Astrocyte (in vitro differentiated cells and primary cell): Measurements from ENCODE around the gene SHC1.

Source experiments
- EZH2 ChIP-seq: IDR thresholded peaks from 2 replicates; pipeline ENCODE4 v1.6.1; 2012; ENCODE audit warnings: mild to moderate bottlenecking, low read length, inconsistent platforms; ENCODE audit not compliant: insufficient read depth
- TF ChIP-seq, protein P1 (sequence below): IDR thresholded peaks from 2 replicates; pipeline ENCODE4 v1.5.1; 2011; ENCODE audit warnings: low read depth, mild to moderate bottlenecking, inconsistent platforms, low read length, moderate library complexity; ENCODE audit not compliant: insufficient read depth

DNA sequence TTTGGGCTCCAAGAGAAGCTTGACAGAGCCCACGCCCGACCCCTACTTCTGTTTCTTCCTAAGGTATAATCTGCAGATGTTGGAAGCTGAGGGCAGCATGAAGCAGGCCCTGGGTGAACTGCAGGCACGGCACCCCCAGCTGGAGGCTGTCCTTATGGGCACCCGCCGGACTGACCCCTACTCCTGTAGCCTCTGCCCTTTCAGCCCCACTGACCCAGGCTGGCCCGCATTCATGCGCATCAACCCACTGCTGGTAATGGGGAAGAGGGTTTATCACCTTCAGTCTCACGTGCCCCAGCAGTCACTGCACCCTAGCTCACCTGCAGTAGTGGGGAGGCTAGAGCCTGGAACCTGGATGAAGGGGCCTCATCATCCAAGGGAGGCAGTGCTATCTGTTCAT is 19.7 kb upstream of the SHC1 start:
- TF ChIP-seq, protein P1, sequence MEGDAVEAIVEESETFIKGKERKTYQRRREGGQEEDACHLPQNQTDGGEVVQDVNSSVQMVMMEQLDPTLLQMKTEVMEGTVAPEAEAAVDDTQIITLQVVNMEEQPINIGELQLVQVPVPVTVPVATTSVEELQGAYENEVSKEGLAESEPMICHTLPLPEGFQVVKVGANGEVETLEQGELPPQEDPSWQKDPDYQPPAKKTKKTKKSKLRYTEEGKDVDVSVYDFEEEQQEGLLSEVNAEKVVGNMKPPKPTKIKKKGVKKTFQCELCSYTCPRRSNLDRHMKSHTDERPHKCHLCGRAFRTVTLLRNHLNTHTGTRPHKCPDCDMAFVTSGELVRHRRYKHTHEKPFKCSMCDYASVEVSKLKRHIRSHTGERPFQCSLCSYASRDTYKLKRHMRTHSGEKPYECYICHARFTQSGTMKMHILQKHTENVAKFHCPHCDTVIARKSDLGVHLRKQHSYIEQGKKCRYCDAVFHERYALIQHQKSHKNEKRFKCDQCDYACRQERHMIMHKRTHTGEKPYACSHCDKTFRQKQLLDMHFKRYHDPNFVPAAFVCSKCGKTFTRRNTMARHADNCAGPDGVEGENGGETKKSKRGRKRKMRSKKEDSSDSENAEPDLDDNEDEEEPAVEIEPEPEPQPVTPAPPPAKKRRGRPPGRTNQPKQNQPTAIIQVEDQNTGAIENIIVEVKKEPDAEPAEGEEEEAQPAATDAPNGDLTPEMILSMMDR: no peak
- no peak for TF ChIP-seq EZH2
